Measurements from ENCODE around the gene CDKN1C.

DNA sequence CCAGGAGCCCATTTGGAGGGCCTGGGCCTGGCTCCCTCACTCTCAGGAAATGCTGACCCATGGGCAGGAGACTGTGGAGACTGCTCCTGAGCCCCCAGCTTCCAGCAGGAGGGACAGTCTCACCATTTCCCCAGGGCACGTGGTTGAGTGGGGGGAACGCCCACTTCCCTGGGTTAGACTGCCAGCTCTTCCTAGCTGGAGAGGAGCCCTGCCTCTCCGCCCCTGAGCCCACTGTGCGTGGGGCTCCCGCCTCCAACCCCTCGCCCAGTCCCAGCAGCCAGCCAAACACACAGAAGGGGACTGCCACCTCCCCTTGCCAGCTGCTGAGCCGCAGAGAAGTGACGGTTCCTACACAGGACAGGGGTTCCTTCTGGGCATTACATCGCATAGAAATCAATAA, 37.1 kb downstream of the CDKN1C start:
- TF ChIP-seq POLR2A (IDR thresholded peaks at IDR 0.05; ENCODE audit: low read depth, low read length) (no peak), TAF1 (IDR thresholded peaks at IDR 0.05; ENCODE audit: borderline replicate concordance, low read depth, low read length) (no peak)
